Mammary epithelial cell (primary cell): ENCODE measurements around the gene PIGA.

Experiments
- EZH2 ChIP-seq: IDR thresholded peaks from 2 replicates; pipeline ENCODE4 v1.6.1; 2012; ENCODE audit warnings: low read length, inconsistent platforms, borderline replicate concordance
- TF ChIP-seq, protein P1 (sequence below), 2 donors: IDR thresholded peaks in 1 of 2; conservative IDR thresholded peaks in 1 of 2; 2 replicates each; pipeline ENCODE4 v1.5.1; 2011 to 2012; ENCODE audit warnings: inconsistent platforms in 2 of 2, low read length in 2 of 2, mild to moderate bottlenecking in 2 of 2, control low read depth in 1 of 2, low read depth in 1 of 2; ENCODE audit not compliant: insufficient read depth in 1 of 2; ENCODE audit errors: extremely low read depth in 1 of 2

GRCh38 chrX:15350329-15350996 lies 15.1 kb upstream of the PIGA start:
- TF ChIP-seq, protein P1, sequence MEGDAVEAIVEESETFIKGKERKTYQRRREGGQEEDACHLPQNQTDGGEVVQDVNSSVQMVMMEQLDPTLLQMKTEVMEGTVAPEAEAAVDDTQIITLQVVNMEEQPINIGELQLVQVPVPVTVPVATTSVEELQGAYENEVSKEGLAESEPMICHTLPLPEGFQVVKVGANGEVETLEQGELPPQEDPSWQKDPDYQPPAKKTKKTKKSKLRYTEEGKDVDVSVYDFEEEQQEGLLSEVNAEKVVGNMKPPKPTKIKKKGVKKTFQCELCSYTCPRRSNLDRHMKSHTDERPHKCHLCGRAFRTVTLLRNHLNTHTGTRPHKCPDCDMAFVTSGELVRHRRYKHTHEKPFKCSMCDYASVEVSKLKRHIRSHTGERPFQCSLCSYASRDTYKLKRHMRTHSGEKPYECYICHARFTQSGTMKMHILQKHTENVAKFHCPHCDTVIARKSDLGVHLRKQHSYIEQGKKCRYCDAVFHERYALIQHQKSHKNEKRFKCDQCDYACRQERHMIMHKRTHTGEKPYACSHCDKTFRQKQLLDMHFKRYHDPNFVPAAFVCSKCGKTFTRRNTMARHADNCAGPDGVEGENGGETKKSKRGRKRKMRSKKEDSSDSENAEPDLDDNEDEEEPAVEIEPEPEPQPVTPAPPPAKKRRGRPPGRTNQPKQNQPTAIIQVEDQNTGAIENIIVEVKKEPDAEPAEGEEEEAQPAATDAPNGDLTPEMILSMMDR (conservative IDR thresholded peaks at IDR 0.05 in 1 of 2, IDR thresholded peaks at IDR 0.05 in 1 of 2; ENCODE audit: extremely low read depth in 1 of 2, insufficient read depth in 1 of 2, low read depth in 1 of 2, low read length in 2 of 2) = no peak
- TF ChIP-seq EZH2 = no peak
